Measurements from ENCODE around the gene CYP17A1.
"Not testable (repeated sequence)": the region's sequence is repeated elsewhere in the genome, so short reads cannot be mapped to it uniquely, and the experiment has no call there.

Gene CYP17A1

GRCh38 chr10:102834143-102834542 is 3.1 kb downstream of the CYP17A1 start:
- no peak for DNase-seq

- DNase-seq: no peak
These were observed 4.2 kb downstream of the CYP17A1 start for GRCh38 chr10:102832987-102833386.

- DNase-seq: no peak
These were observed 5.0 kb downstream of the CYP17A1 start for GRCh38 chr10:102832248-102832647.

- DNase-seq: no peak
These were observed 5.7 kb downstream of the CYP17A1 start for GRCh38 chr10:102831322-102832071.

- no peak for DNase-seq
These were observed 9.6 kb downstream of the CYP17A1 start for GRCh38 chr10:102827597-102827975.

GRCh38 chr10:102826148-102826796 is 10.9 kb downstream of the CYP17A1 start:
- no peak for DNase-seq

GRCh38 chr10:102824664-102825063 is 12.5 kb downstream of the CYP17A1 start:
- no peak for DNase-seq

GRCh38 chr10:102822222-102822621 is 15.0 kb downstream of the CYP17A1 start:
- DNase-seq: no peak

- not testable (repeated sequence) for DNase-seq
These were observed 17.2 kb downstream of the CYP17A1 start for GRCh38 chr10:102820008-102820407.

GRCh38 chr10:102819054-102819453 is 18.2 kb downstream of the CYP17A1 start:
- no peak for DNase-seq

- DNase-seq: no peak
These were observed 20.0 kb downstream of the CYP17A1 start for GRCh38 chr10:102817175-102817574.

GRCh38 chr10:102815790-102816549 is 21.2 kb downstream of the CYP17A1 start:
- no peak for DNase-seq

- no peak for DNase-seq
These were observed 22.1 kb downstream of the CYP17A1 start for GRCh38 chr10:102814873-102815661.

- peak in 1 of 2 experiments; percentile 0 for DNase-seq
These were observed 22.8 kb downstream of the CYP17A1 start for GRCh38 chr10:102814453-102814871.

GRCh38 chr10:102813734-102814452 is 23.3 kb downstream of the CYP17A1 start:
- no peak for DNase-seq

GRCh38 chr10:102813017-102813541 is 24.1 kb downstream of the CYP17A1 start:
- DNase-seq: no peak

GRCh38 chr10:102812231-102812876 is 24.9 kb downstream of the CYP17A1 start:
- DNase-seq: no peak

- DNase-seq: no peak
These were observed 25.9 kb downstream of the CYP17A1 start for GRCh38 chr10:102811346-102811745.

- no peak for DNase-seq
These were observed 28.8 kb downstream of the CYP17A1 start for GRCh38 chr10:102808380-102808779.

GRCh38 chr10:102804382-102805055 is 32.7 kb downstream of the CYP17A1 start:
- DNase-seq: no peak

Data from NCI-H2081 (cell line).